GM13977 (cell line): ENCODE results near the gene SLC22A23.

Source experiments
- DNase-seq: peaks from one replicate; pipeline ENCODE4 v3.0.0; 2012; ENCODE audit warnings: low spot score
- CTCF ChIP-seq: IDR thresholded peaks from 2 replicates; pipeline ENCODE4 v1.5.1; 2012; ENCODE audit warnings: mild to moderate bottlenecking, control low read depth; ENCODE audit not compliant: insufficient read depth; ENCODE audit errors: extremely low read depth, missing control alignments
- in situ Hi-C: fragments of 300-500 bp; cut with MboI; formaldehyde crosslinking; loops from one replicate; pipeline ENCODE4 v1.12.0; 2022; ENCODE audit warnings: low sequenced_read_pairs, low pct_unique_long_range_greater_than_20kb, mixed read lengths, inconsistent platforms; ENCODE audit not compliant: unreplicated experiment

SLC22A23 gene

GRCh38 chr6:3407840-3408239 is 49.0 kb downstream of the SLC22A23 start:
- DNase-seq = no peak
- in situ Hi-C loops = no loop called here
- TF ChIP-seq CTCF = no peak

GRCh38 chr6:3406891-3407809 is 49.7 kb downstream of the SLC22A23 start:
- DNase-seq = no peak
- in situ Hi-C loops = no loop called here

GRCh38 chr6:3406362-3406821 is 50.5 kb downstream of the SLC22A23 start:
- in situ Hi-C loops = no loop called here

More at GRCh38 chr6:3406891-3407809, 49.7 kb downstream of the SLC22A23 start:
- TF ChIP-seq CTCF = no peak

GRCh38 chr6:3405679-3406078 is 51.2 kb downstream of the SLC22A23 start:
- DNase-seq = no peak
- TF ChIP-seq CTCF = no peak
- in situ Hi-C loops = no loop called here

More at GRCh38 chr6:3406362-3406821, 50.5 kb downstream of the SLC22A23 start:
- no peak for TF ChIP-seq CTCF
- no peak for DNase-seq

- no peak for DNase-seq
- in situ Hi-C loops = no loop called here
- TF ChIP-seq CTCF = no peak
Measured at GRCh38 chr6:3405182-3405518, 51.7 kb downstream of the SLC22A23 start.

- no peak for TF ChIP-seq CTCF
- in situ Hi-C loops = no loop called here
- DNase-seq = no peak
Measured at GRCh38 chr6:3403238-3404173, 53.3 kb downstream of the SLC22A23 start.
